ENCODE results near the gene INCENP. TPM values are rescaled to one million over a fixed set of nuclear protein-coding genes. Genes with fewer than 3 reads are reported as not detected.

Gene INCENP
- total RNA-seq, 1 donor from 2014 or later, result 26.2 TPM

DNA sequence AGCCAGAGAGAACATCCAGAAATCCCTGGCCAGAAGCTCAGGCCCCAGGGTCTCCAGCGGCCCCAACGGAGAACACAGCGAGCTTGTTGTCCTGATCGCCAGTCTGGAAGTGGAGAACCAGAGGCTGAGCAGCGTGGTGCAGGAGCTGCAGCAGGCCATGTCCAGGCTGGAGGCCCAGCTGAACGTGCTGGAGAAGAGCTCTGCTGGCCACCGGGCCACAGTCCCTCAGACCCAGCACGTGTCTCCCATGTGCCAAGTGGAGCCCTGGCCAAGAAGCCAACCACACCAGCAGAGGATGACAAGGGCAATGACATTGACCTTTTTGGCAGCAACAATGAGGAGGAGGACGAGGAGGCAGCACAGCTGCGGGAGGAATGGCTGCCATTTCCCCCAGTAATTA, 45.6 kb downstream of the INCENP start:
- DNase-seq (ENCODE audit: extremely low spot score, unreplicated experiment), result no peak
- Mint-ChIP-seq H3K4me3 (ENCODE audit: unreplicated experiment) (no peak overlapping the region), H3K9me3 (ENCODE audit: unreplicated experiment) (peaks cover 4% of the 10 kb centered on the region), H3K27me3 (ENCODE audit: unreplicated experiment) (peaks cover 70% of the 10 kb centered on the region), H3K36me3 (ENCODE audit: unreplicated experiment) (no peaks in the 10 kb centered on the region), H3K4me1 (ENCODE audit: unreplicated experiment) (peaks cover 9% of the 10 kb centered on the region), H3K27ac (ENCODE audit: unreplicated experiment) (no peak overlapping the region)
- TF ChIP-seq CTCF (IDR thresholded peaks at IDR 0.05), result no peak

GRCh38 chr11:62169935-62170334, 46.1 kb downstream of the INCENP start:
- no peak for DNase-seq (ENCODE audit: extremely low spot score, unreplicated experiment)
- Mint-ChIP-seq H3K27ac (ENCODE audit: unreplicated experiment) (no peak overlapping the region), H3K27me3 (ENCODE audit: unreplicated experiment) (peaks cover 72% of the 10 kb centered on the region), H3K4me3 (ENCODE audit: unreplicated experiment) (no peak overlapping the region), H3K36me3 (ENCODE audit: unreplicated experiment) (no peaks in the 10 kb centered on the region), H3K9me3 (ENCODE audit: unreplicated experiment) (peaks cover 4% of the 10 kb centered on the region), H3K4me1 (ENCODE audit: unreplicated experiment) (peaks cover 9% of the 10 kb centered on the region)
- no peak for TF ChIP-seq CTCF (IDR thresholded peaks at IDR 0.05)

DNA sequence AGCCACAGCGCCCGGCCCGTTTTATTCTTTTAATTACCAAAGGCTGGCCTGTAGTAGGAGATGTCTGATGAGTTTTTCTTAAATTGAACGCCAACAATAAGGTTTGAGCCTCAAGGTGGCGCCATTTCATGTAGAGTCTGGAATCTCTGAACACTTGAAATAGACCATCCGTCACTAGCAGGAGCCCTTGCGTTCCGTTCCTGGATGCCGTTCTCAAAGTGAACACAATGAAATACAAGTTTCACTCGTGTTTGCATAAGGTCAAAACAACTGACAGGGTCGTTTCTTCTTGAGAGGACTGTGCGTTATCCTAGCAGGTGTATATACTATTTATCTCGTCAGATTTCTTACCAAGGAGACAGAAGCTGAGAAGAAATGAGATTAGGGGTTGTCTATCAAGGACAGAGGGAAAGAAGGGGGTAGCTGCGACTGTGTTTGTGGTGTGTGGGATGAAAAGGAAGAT, 47.5 kb downstream of the INCENP start:
- no peak for DNase-seq (ENCODE audit: extremely low spot score, unreplicated experiment)
- no peak overlapping the region for H3K27ac Mint-ChIP-seq (ENCODE audit: unreplicated experiment)
- H3K4me1 Mint-ChIP-seq (ENCODE audit: unreplicated experiment), result peaks cover 9% of the 10 kb centered on the region
- TF ChIP-seq CTCF (IDR thresholded peaks at IDR 0.05), result peak; percentile 58
- H3K36me3 Mint-ChIP-seq (ENCODE audit: unreplicated experiment), result no peaks in the 10 kb centered on the region
- H3K9me3 Mint-ChIP-seq (ENCODE audit: unreplicated experiment), result peaks cover 4% of the 10 kb centered on the region
- peaks cover 74% of the 10 kb centered on the region for H3K27me3 Mint-ChIP-seq (ENCODE audit: unreplicated experiment)
- peak overlapping the region; percentile 12 for H3K4me3 Mint-ChIP-seq (ENCODE audit: unreplicated experiment)

GRCh38 chr11:62172294-62172693, 48.5 kb downstream of the INCENP start:
- Mint-ChIP-seq H3K36me3 (ENCODE audit: unreplicated experiment) (no peaks in the 10 kb centered on the region), H3K27ac (ENCODE audit: unreplicated experiment) (no peak overlapping the region), H3K27me3 (ENCODE audit: unreplicated experiment) (peaks cover 74% of the 10 kb centered on the region), H3K9me3 (ENCODE audit: unreplicated experiment) (peaks cover 4% of the 10 kb centered on the region), H3K4me1 (ENCODE audit: unreplicated experiment) (peaks cover 9% of the 10 kb centered on the region), H3K4me3 (ENCODE audit: unreplicated experiment) (no peak overlapping the region)
- TF ChIP-seq CTCF (IDR thresholded peaks at IDR 0.05), result no peak
- DNase-seq (ENCODE audit: extremely low spot score, unreplicated experiment), result no peak

DNA sequence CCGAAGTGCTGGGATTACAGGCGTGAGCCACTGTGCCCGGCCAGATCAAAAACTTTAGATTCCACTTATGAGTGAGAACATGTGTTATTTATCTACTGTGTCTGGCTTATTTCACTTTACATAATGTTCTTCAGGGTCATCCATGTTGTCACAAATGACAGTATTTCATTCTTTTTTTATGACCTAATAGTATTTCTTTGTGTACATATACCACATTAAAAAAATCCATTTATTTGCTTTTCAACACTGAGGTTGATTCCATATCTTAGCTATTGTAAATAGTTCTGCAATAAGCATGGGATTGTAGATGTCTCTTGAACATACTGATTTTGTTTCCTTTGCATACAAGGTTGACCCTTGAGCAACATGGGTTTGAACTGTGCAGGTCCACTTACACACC, 53.0 kb downstream of the INCENP start:
- H3K9me3 Mint-ChIP-seq (ENCODE audit: unreplicated experiment), result no peaks in the 10 kb centered on the region
- H3K4me1 Mint-ChIP-seq (ENCODE audit: unreplicated experiment), result no peaks in the 10 kb centered on the region
- H3K27me3 Mint-ChIP-seq (ENCODE audit: unreplicated experiment), result peaks cover 61% of the 10 kb centered on the region
- no peak for DNase-seq (ENCODE audit: extremely low spot score, unreplicated experiment)
- H3K4me3 Mint-ChIP-seq (ENCODE audit: unreplicated experiment), result no peak overlapping the region
- no peak overlapping the region for H3K27ac Mint-ChIP-seq (ENCODE audit: unreplicated experiment)
- H3K36me3 Mint-ChIP-seq (ENCODE audit: unreplicated experiment), result no peaks in the 10 kb centered on the region
- no peak for TF ChIP-seq CTCF (IDR thresholded peaks at IDR 0.05)

All from osteocyte (in vitro differentiated cells).